H1 (cell line): Measurements from ENCODE around the gene CDR2L. TPM values are rescaled to one million over a fixed set of nuclear protein-coding genes. Genes with fewer than 3 reads are reported as not detected.
"Not testable (repeated sequence)": the region's sequence is repeated elsewhere in the genome, so short reads cannot be mapped to it uniquely, and the experiment has no call there.

ENCODE experiments used
- CTCF ChIA-PET: fragments of 300-600 bp; sonication (Branson Sonifier 250); formaldehyde crosslinking; loops from one replicate; lab custom pipeline; 2021; ENCODE audit not compliant: partially characterized antibody; lab: Charles Lee
- POLR2A ChIA-PET: fragments of 300-600 bp; sonication (Branson Sonifier 250); formaldehyde crosslinking; loops from one replicate; lab custom pipeline; 2021; ENCODE audit warnings: inconsistent platforms; ENCODE audit not compliant: partially characterized antibody; lab: Charles Lee
- DNase-seq, 2 experiments: peaks; one replicate each; pipeline versions ENCODE4 v3.0.0 to v3.0.0-alpha.2; 2010 to 2022; ENCODE audit warnings: low spot score in 2 of 2, low read depth in 1 of 2, mixed read lengths in 1 of 2
- FAIRE-seq: peaks from 2 replicates; lab custom pipeline; 2011; peaks lifted over from hg19 to GRCh38; lab: Jason Lieb, UNC
- H2AFZ ChIP-seq: 2 replicates; pipeline ENCODE4 v1.8.1; 2012; ENCODE audit warnings: low read length, inconsistent platforms
- H2AK5ac ChIP-seq: 2 replicates; pipeline ENCODE4 v1.6.1; 2013; ENCODE audit warnings: low read depth, low read length
- H2BK120ac ChIP-seq: replicated peaks from 2 replicates; pipeline ENCODE3; 2013; ENCODE audit warnings: low read depth, low read length, inconsistent platforms
- H2BK12ac ChIP-seq: 2 replicates; pipeline ENCODE4 v1.6.1; 2013; ENCODE audit warnings: low read depth, low read length
- H2BK15ac ChIP-seq: 2 replicates; pipeline ENCODE4 v1.6.1; 2013; ENCODE audit warnings: low read length
- H2BK20ac ChIP-seq: 2 replicates; pipeline ENCODE4 v1.6.1; 2013; ENCODE audit warnings: low read length
- H2BK5ac ChIP-seq: 2 replicates; pipeline ENCODE4 v1.6.1; 2013; ENCODE audit warnings: low read depth, low read length
- H3K14ac ChIP-seq: 2 replicates; pipeline ENCODE4 v1.6.1; 2013; ENCODE audit warnings: inconsistent platforms; ENCODE audit not compliant: insufficient read length
- H3K18ac ChIP-seq: 2 replicates; pipeline ENCODE4 v1.6.1; 2013; ENCODE audit warnings: low read length; ENCODE audit errors: extremely low read depth
- H3K23ac ChIP-seq: 2 replicates; pipeline ENCODE4 v1.6.1; 2013; ENCODE audit warnings: inconsistent platforms; ENCODE audit not compliant: insufficient read length
- H3K23me2 ChIP-seq: 2 replicates; pipeline ENCODE4 v1.6.1; 2013; ENCODE audit warnings: low read depth, low read length
- H3K27ac ChIP-seq: 2 replicates; pipeline ENCODE4 v1.6.1; 2011; ENCODE audit warnings: low read depth, low read length, inconsistent platforms
- H3K27me3 ChIP-seq, 4 experiments: replicated peaks in 1 of 4; 1 replicate in 1 of 4; 2 replicates in 3 of 4; pipeline versions ENCODE4 v1.6.1 to v1.8.1; 2011 to 2013; ENCODE audit warnings: low read length in 3 of 4, mild to moderate bottlenecking in 3 of 4, inconsistent platforms in 2 of 4, mixed read lengths in 2 of 4, moderate library complexity in 1 of 4; ENCODE audit not compliant: control insufficient read depth in 3 of 4, insufficient read depth in 3 of 4; ENCODE audit errors: extremely low read depth in 1 of 4
- H3K36me3 ChIP-seq, 4 experiments: 2 replicates each; pipeline versions ENCODE4 v1.6.1 to v1.8.1; 2011 to 2013; ENCODE audit warnings: mild to moderate bottlenecking in 4 of 4, low read length in 3 of 4, moderate library complexity in 2 of 4, control low read depth in 1 of 4, inconsistent platforms in 1 of 4; ENCODE audit not compliant: insufficient read depth in 4 of 4, control insufficient read depth in 2 of 4
- H3K4ac ChIP-seq: replicated peaks from 2 replicates; pipeline ENCODE3; 2013; ENCODE audit warnings: low read length, low read depth, mixed read lengths, inconsistent platforms; ENCODE audit not compliant: insufficient read length
- H3K4me1 ChIP-seq, 4 experiments: replicated peaks in 1 of 4; 1 replicate in 1 of 4; 2 replicates in 3 of 4; pipeline versions ENCODE4 v1.6.1 to v1.8.1; 2011 to 2013; ENCODE audit warnings: low read length in 3 of 4, inconsistent platforms in 2 of 4, mixed read lengths in 1 of 4; ENCODE audit not compliant: insufficient read depth in 4 of 4, control insufficient read depth in 3 of 4
- H3K4me2 ChIP-seq, 2 experiments: 2 replicates each; pipeline versions ENCODE4 v1.6.1 to v1.8.1; 2011 to 2013; ENCODE audit warnings: low read depth in 2 of 2, low read length in 2 of 2, control low read depth in 1 of 2, inconsistent platforms in 1 of 2, mild to moderate bottlenecking in 1 of 2; ENCODE audit not compliant: insufficient read depth in 1 of 2
- H3K4me3 ChIP-seq, 4 experiments: fragments of 200-600, 300-600 bp in 1 of 4; sonication (generic), shearing (Covaris generic), sonication (Bioruptor Twin) in 1 of 4; 2 replicates each; pipeline versions ENCODE4 v1.5.1 to v1.8.1; 2011 to 2016; ENCODE audit warnings: low read length in 4 of 4, low read depth in 3 of 4, control low read depth in 2 of 4, inconsistent platforms in 2 of 4, mild to moderate bottlenecking in 2 of 4, mixed read lengths in 1 of 4, moderate library complexity in 1 of 4; ENCODE audit not compliant: insufficient read depth in 2 of 4; ENCODE audit errors: extremely low read depth in 1 of 4
- H3K56ac ChIP-seq: replicated peaks from 2 replicates; pipeline ENCODE3; 2013; ENCODE audit warnings: low read depth, mild to moderate bottlenecking, mixed read lengths, low read length, inconsistent platforms; ENCODE audit not compliant: insufficient read length
- H3K79me1 ChIP-seq: 2 replicates; pipeline ENCODE4 v1.6.1; 2013; ENCODE audit warnings: low read depth, low read length, control low read depth
- H3K79me2 ChIP-seq, 2 experiments: 2 replicates each; pipeline versions ENCODE4 v1.6.1 to v1.8.1; 2012 to 2013; ENCODE audit warnings: low read length in 2 of 2, mild to moderate bottlenecking in 2 of 2, inconsistent platforms in 1 of 2; ENCODE audit not compliant: insufficient read depth in 2 of 2, control insufficient read depth in 1 of 2
- H3K9ac ChIP-seq, 4 experiments: replicated peaks in 1 of 4; 1 replicate in 1 of 4; 2 replicates in 3 of 4; pipeline versions ENCODE4 v1.6.1 to v1.8.1; 2011 to 2013; ENCODE audit warnings: low read depth in 3 of 4, low read length in 3 of 4, control low read depth in 2 of 4, mild to moderate bottlenecking in 2 of 4, moderate library complexity in 2 of 4, inconsistent platforms in 1 of 4; ENCODE audit errors: extremely low read depth in 1 of 4
- H3K9me3 ChIP-seq, 2 experiments: 2 replicates each; pipeline versions ENCODE4 v1.6.1 to v1.8.1; 2012 to 2013; ENCODE audit warnings: mild to moderate bottlenecking in 2 of 2, moderate library complexity in 2 of 2, control low read depth in 1 of 2, inconsistent platforms in 1 of 2, low read depth in 1 of 2, low read length in 1 of 2, mixed read lengths in 1 of 2; ENCODE audit not compliant: insufficient read depth in 2 of 2
- H4K20me1 ChIP-seq, 2 experiments: replicated peaks in 1 of 2; 2 replicates each; pipeline versions ENCODE3 to v1.8.1; 2011 to 2013; ENCODE audit warnings: inconsistent platforms in 2 of 2, low read length in 2 of 2, mild to moderate bottlenecking in 1 of 2; ENCODE audit not compliant: insufficient read depth in 2 of 2, control insufficient read depth in 1 of 2
- H4K5ac ChIP-seq: 2 replicates; pipeline ENCODE4 v1.6.1; 2013; ENCODE audit warnings: low read length, low read depth, mixed read lengths, inconsistent platforms; ENCODE audit not compliant: insufficient read length
- H4K8ac ChIP-seq: 2 replicates; pipeline ENCODE4 v1.8.0; 2013; ENCODE audit warnings: mild to moderate bottlenecking, moderate library complexity, low read length, inconsistent platforms; ENCODE audit not compliant: insufficient read depth; ENCODE audit errors: extremely low read depth
- H4K91ac ChIP-seq: replicated peaks from 2 replicates; pipeline ENCODE3; 2013; ENCODE audit warnings: low read length, mixed read lengths, inconsistent platforms; ENCODE audit not compliant: insufficient read length
- WGBS, 2 experiments: shearing (Covaris generic) in 1 of 2; methylation state at CpG; one replicate each; pipeline versions ENCODE4 v1.1.6 to v1.1.7; 2013 to 2015; ENCODE audit warnings: low lambda C conversion rate in 2 of 2, mixed read lengths in 2 of 2, inconsistent platforms in 1 of 2, low coverage in 1 of 2, missing lambda C conversion rate in 1 of 2; ENCODE audit not compliant: insufficient replicate concordance in 2 of 2, insufficient coverage in 1 of 2, insufficient read length in 1 of 2; ENCODE audit errors: extremely low coverage in 1 of 2, missing lambda C conversion rate in 1 of 2; 5-methylcytosine and 5-hydroxymethylcytosine counted together
- polyA plus RNA-seq, 7 experiments: library from polyadenylated mRNA; depleted of rRNA in 3 of 7; stranded (reverse) in 5 of 7; unstranded in 2 of 7; fragments of >200 nt in 5 of 7; fragments of 200-250 nt in 2 of 7; gene quantifications; 1 replicate in 5 of 7; 2 replicates in 1 of 7; 4 replicates in 1 of 7; pipeline versions ENCODE4 v1.2.1 to v1.2.3, GENCODE V29; 2011 to 2013; ENCODE audit warnings: missing spikeins in 2 of 7, mixed read lengths in 2 of 7
- total RNA-seq: library from RNA; stranded (reverse); fragmentation: NEBNext Ultra II Directional; extraction: Animal tissue kit (Norgen Biotek cat#: 25700); gene quantifications from 2 replicates; pipeline ENCODE4 v1.2.1, GENCODE V29; 2021

The CDR2L gene
- total and polyA plus RNA-seq, 2 of the 8 experiments (the other 6 are each of a cell fraction or from before 2014, with no cell fraction given) = 20.4 to 38.1 TPM

DNA sequence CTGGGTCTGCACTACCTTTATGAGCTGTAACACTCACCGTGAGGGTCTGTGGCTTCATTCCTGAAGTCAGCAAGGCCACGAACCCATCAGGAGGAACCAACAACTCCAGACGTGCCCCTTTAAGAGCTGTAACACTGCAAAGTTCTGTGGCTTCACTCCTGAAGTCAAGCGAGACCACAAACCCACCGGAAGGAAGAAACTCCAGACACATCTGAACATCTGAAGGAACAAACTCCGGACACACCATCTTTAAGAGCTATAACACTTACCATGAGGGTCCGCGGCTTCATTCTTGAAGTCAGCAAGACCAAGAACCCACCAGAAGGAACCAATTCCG lies 37.9 kb downstream of the CDR2L start:
- not testable (repeated sequence) for H4K5ac ChIP-seq, H2AK5ac ChIP-seq, FAIRE-seq, H3K56ac ChIP-seq, H3K79me1 ChIP-seq, H2BK5ac ChIP-seq, H2BK15ac ChIP-seq, H2BK120ac ChIP-seq, H3K4ac ChIP-seq, H3K4me3 ChIP-seq, H3K27me3 ChIP-seq, H3K9ac ChIP-seq, H3K27ac ChIP-seq, H3K14ac ChIP-seq, H2BK12ac ChIP-seq, DNase-seq, H4K8ac ChIP-seq, H4K91ac ChIP-seq, H2AFZ ChIP-seq, H3K4me1 ChIP-seq, H3K9me3 ChIP-seq, H3K4me2 ChIP-seq, H3K23ac ChIP-seq, H4K20me1 ChIP-seq, H3K18ac ChIP-seq, H3K79me2 ChIP-seq, H3K23me2 ChIP-seq, H2BK20ac ChIP-seq
- WGBS, 2 experiments = 96% methylated on average over 9 of the region's 9 CpGs; no CpG with 5 or more reads in 1 of the 2 experiments
- ChIA-PET CTCF (interaction anchor here (0.6 to 4.7 kb wide), 14 partner anchors 9 to 387 kb away, joined by 3 to 23 read pairs (median 4); partner anchors contain the start of genes CDR2L, OTOP2 and USH1G), POLR2A (interaction anchor here (1.1 to 4.2 kb wide), 3 partner anchors 10 to 21 kb away, joined by 5 to 48 read pairs (median 7); partner anchors contain the start of genes ATP5PD, KCTD2 and MRPL58)
- peaks cover 3 to 22% (median 15%) of the 10 kb centered on the region in 4 experiments; a peak in 7 of 8 replicates for H3K36me3 ChIP-seq

DNA sequence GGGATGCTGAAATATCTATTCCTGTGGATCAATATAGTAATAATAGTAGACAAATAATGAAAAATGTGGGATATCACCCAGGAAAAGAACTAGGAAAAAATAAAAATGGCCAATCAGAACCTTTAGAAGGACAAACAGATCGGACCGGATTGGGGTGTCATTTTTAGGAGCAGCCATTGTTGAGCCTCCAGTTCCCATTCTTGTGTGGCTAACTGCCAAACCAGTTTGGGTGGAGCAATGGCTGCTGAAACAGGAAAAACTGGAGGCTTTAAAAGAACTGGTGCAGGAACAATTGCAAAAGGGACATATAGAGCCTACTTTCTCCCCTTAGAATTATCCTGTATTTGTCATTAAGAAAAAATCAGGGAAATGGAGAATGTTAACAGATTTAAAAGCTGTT lies 39.2 kb downstream of the CDR2L start:
- H3K4ac ChIP-seq, H3K27ac ChIP-seq, H3K27me3 ChIP-seq, H3K4me1 ChIP-seq, H3K23ac ChIP-seq, H2AK5ac ChIP-seq, H3K18ac ChIP-seq, H2BK120ac ChIP-seq, H3K14ac ChIP-seq, H3K4me2 ChIP-seq, H3K23me2 ChIP-seq, H3K9ac ChIP-seq, H3K36me3 ChIP-seq, POLR2A ChIA-PET, H2AFZ ChIP-seq, DNase-seq, H4K5ac ChIP-seq, H3K4me3 ChIP-seq, H4K20me1 ChIP-seq, H3K79me1 ChIP-seq, H4K91ac ChIP-seq, H2BK15ac ChIP-seq, H3K56ac ChIP-seq, H2BK5ac ChIP-seq, H2BK20ac ChIP-seq, H2BK12ac ChIP-seq, H3K79me2 ChIP-seq, FAIRE-seq, H4K8ac ChIP-seq: not testable (repeated sequence)
- peaks cover 8 to 10% of the 10 kb centered on the region in 2 experiments for H3K9me3 ChIP-seq
- CTCF ChIA-PET = interaction anchor here (1.7 to 4.7 kb wide), 3 partner anchors 9 to 65 kb away, joined by 3 to 23 read pairs (median 15); partner anchors contain the start of gene CDR2L
- 96% methylated on average over 2 of the region's 2 CpGs; no CpG with 5 or more reads in 1 of the 2 experiments for WGBS, 2 experiments
